Panc1 (cell line): ENCODE measurements around the gene KCNC4. TPM values are rescaled to one million over a fixed set of nuclear protein-coding genes. Genes with fewer than 3 reads are reported as not detected.

Source experiments
- ATAC-seq: fragments of 200-7000 bp; cut with Tn5 transposase; 2 replicates; pipeline ENCODE4 v1.9.1; 2020; ENCODE audit warnings: mild to moderate bottlenecking, moderate library complexity
- BruUV-seq: library from RNA; stranded (reverse); fragments of 400-500 nt; replicated peaks from 2 replicates; lab custom pipeline; 2021; lab: Mats Ljungman, UMichigan
- CTCF ChIA-PET: fragments of 300-600 bp; sonication (Branson Sonifier 250); formaldehyde crosslinking; loops from one replicate; lab custom pipeline; 2022; ENCODE audit warnings: antibody characterized with exemption; lab: Charles Lee
- POLR2A ChIA-PET: fragments of 300-600 bp; sonication (Branson Sonifier 250); formaldehyde crosslinking; loops from one replicate; lab custom pipeline; 2022; ENCODE audit warnings: antibody characterized with exemption; lab: Charles Lee
- DNase-seq: peaks from one replicate; pipeline ENCODE4 v3.0.0-alpha.2; 2010; ENCODE audit warnings: low read depth, low spot score
- H3K27ac ChIP-seq: 2 replicates; pipeline ENCODE4 v1.5.1; 2011; ENCODE audit warnings: mild to moderate bottlenecking, low read length, inconsistent platforms
- H3K27me3 ChIP-seq: fragments of 200-500 bp; sonication (Bioruptor generic); 2 replicates; pipeline ENCODE4 v1.6.0; 2014; ENCODE audit warnings: low read length, inconsistent platforms; ENCODE audit not compliant: control insufficient read depth, insufficient read depth
- H3K36me3 ChIP-seq: fragments of 200-500 bp; sonication (Bioruptor generic); 2 replicates; pipeline ENCODE4 v1.5.1; 2014; ENCODE audit warnings: inconsistent platforms, mild to moderate bottlenecking, low read length, moderate library complexity; ENCODE audit not compliant: control insufficient read depth, insufficient read depth
- H3K4me1 ChIP-seq: 2 replicates; pipeline ENCODE4 v1.5.1; 2011; ENCODE audit warnings: inconsistent platforms, mild to moderate bottlenecking, low read length, moderate library complexity; ENCODE audit not compliant: control insufficient read depth, insufficient read depth
- H3K4me3 ChIP-seq, 2 experiments: 2 replicates each; pipeline ENCODE4 v1.5.1; 2011 to 2012; ENCODE audit warnings: low read depth in 2 of 2, low read length in 2 of 2, mild to moderate bottlenecking in 2 of 2, inconsistent platforms in 1 of 2, moderate library complexity in 1 of 2
- H3K9me3 ChIP-seq: fragments of 200-500 bp; sonication (Bioruptor generic); 2 replicates; pipeline ENCODE4 v1.5.1; 2014; ENCODE audit warnings: low read depth, mild to moderate bottlenecking, inconsistent platforms, low read length, moderate library complexity; ENCODE audit not compliant: control insufficient read depth, insufficient read depth
- CTCF ChIP-seq: fragments of 450-650 bp; IDR thresholded peaks from 2 replicates; pipeline ENCODE4 v1.5.1; 2017; ENCODE audit warnings: mild to moderate bottlenecking
- POLR2AphosphoS5 ChIP-seq: IDR thresholded peaks from 2 replicates; pipeline ENCODE4 v1.6.1; 2012; ENCODE audit warnings: mild to moderate bottlenecking, low read depth, low read length, moderate library complexity
- REST ChIP-seq, 2 experiments: IDR thresholded peaks; 2 replicates each; pipeline ENCODE4 v1.6.1; 2011 to 2012; ENCODE audit warnings: low read depth in 2 of 2, control low read depth in 1 of 2, low read length in 1 of 2, mild to moderate bottlenecking in 1 of 2, moderate library complexity in 1 of 2; ENCODE audit not compliant: insufficient read depth in 1 of 2
- SIN3A ChIP-seq: IDR thresholded peaks from 2 replicates; pipeline ENCODE4 v1.6.1; 2012; ENCODE audit warnings: low read depth, mild to moderate bottlenecking, low read length, moderate library complexity, borderline replicate concordance; ENCODE audit not compliant: insufficient read depth
- TCF7L2 ChIP-seq: IDR thresholded peaks from 2 replicates; pipeline ENCODE4 v1.6.1; 2011; ENCODE audit warnings: mild to moderate bottlenecking, low read depth, low read length, inconsistent platforms
- in situ Hi-C: cut with HindIII; loops from 2 replicates; pipeline ENCODE4 v1.10.0; 2016; ENCODE audit warnings: low sequenced_read_pairs, low pct_unique_long_range_greater_than_20kb
- intact Hi-C: fragments of 100-400 bp; cut with micrococcal nuclease; formaldehyde crosslinking; loops from one replicate; pipeline ENCODE4 v1.10.0; 2022; ENCODE audit not compliant: unreplicated experiment
- total RNA-seq: library from RNA; stranded (reverse); gene quantifications from one replicate; pipeline ENCODE4 v1.2.1, GENCODE V29; 2021; ENCODE audit not compliant: unreplicated experiment

The KCNC4 gene
- total RNA-seq, 1 experiment from 2014 or later = 15.4 TPM

GRCh38 chr1:110241516-110241915 lies 31.4 kb downstream of the KCNC4 start:
- BruUV-seq = no TSS peak
- no peaks in the 10 kb centered on the region for H3K36me3 ChIP-seq
- no peak for DNase-seq
- TF ChIP-seq CTCF (no peak), TCF7L2 (no peak), SIN3A (no peak), POLR2AphosphoS5 (no peak), REST (IDR thresholded peaks at IDR 0.05; ENCODE audit: insufficient read depth in 1 of 2, low read depth in 2 of 2, low read length in 1 of 2) (no peak)
- CTCF ChIA-PET = interaction anchor here (0.6 kb wide), 1 partner anchor 203 kb away, joined by 6 read pairs; no protein-coding TSS in a partner anchor
- H3K4me3 ChIP-seq = no peak overlapping the region
- no peaks in the 10 kb centered on the region for H3K9me3 ChIP-seq
- H3K27me3 ChIP-seq = no peaks in the 10 kb centered on the region
- in situ Hi-C loops = no loop called here
- POLR2A ChIA-PET = interaction anchor here (0.8 kb wide), 1 partner anchor 21 kb away, joined by 3 read pairs; no protein-coding TSS in a partner anchor
- intact Hi-C loops = no loop called here
- H3K27ac ChIP-seq = no peak overlapping the region
- ATAC-seq = no peak
- no peaks in the 10 kb centered on the region for H3K4me1 ChIP-seq

GRCh38 chr1:110242062-110242461 lies 31.9 kb downstream of the KCNC4 start:
- Histone ChIP-seq H3K27me3 (no peaks in the 10 kb centered on the region), H3K4me1 (no peaks in the 10 kb centered on the region), H3K9me3 (no peaks in the 10 kb centered on the region), H3K4me3 (no peak overlapping the region), H3K27ac (no peak overlapping the region), H3K36me3 (no peaks in the 10 kb centered on the region)
- DNase-seq (no peak), ATAC-seq (no peak)
- no peak for TF ChIP-seq REST (IDR thresholded peaks at IDR 0.05; ENCODE audit: insufficient read depth in 1 of 2, low read depth in 2 of 2, low read length in 1 of 2)
- no peak for TF ChIP-seq POLR2AphosphoS5
- TF ChIP-seq CTCF = no peak
- no peak for TF ChIP-seq TCF7L2
- no peak for TF ChIP-seq SIN3A
- intact Hi-C loops (no loop called here), in situ Hi-C loops (no loop called here)
- ChIA-PET POLR2A (no interaction called here), CTCF (no interaction called here)
- no TSS peak for BruUV-seq
